Activated CD4-positive, CD25-positive, alpha-beta regulatory T cell treated with anti-CD3 and anti-CD28 coated beads, Interleukin-2, amount 50 U/mL, for 24 hours (primary cell): ENCODE results near the gene ECSIT.
A peak's percentile ranks its signal among the peaks of the same experiment; 100 is the strongest.
"Not testable (repeated sequence)": the region's sequence is repeated elsewhere in the genome, so short reads cannot be mapped to it uniquely, and the experiment has no call there.

Experiments
- ATAC-seq, 2 donors: fragments of 150-1000 bp; cut with Tn5 transposase; one replicate each; pipeline ENCODE4 v1.10.0; 2021; ENCODE audit warnings: mild to moderate bottlenecking in 1 of 2, moderate library complexity in 1 of 2

The ECSIT gene

DNA sequence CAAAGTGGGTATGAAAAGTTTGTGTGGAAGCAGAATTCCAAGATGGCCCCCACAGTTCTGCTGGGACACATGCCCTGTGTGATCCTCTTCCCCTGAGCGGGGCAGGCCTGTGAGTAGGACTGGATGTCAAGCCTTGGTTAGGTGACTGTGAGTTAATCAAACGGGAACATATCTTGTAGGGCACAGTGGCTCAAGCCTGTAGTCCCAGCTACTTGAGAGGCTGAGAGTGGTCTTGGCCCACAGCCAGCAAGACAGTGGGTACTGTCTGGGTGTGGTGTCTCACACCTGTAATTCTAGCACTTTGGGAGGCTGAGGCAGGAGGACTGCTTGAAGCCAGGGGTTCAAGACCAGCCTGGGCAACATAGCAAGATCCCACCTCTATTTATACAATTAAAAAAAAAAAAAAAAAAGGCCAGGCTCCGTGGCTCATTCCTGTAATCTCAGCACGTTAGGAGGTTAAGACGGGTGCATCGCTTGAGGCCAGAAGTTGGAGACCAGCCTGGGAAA, 29.7 kb downstream of the ECSIT start:
- ATAC-seq: no peak

DNA sequence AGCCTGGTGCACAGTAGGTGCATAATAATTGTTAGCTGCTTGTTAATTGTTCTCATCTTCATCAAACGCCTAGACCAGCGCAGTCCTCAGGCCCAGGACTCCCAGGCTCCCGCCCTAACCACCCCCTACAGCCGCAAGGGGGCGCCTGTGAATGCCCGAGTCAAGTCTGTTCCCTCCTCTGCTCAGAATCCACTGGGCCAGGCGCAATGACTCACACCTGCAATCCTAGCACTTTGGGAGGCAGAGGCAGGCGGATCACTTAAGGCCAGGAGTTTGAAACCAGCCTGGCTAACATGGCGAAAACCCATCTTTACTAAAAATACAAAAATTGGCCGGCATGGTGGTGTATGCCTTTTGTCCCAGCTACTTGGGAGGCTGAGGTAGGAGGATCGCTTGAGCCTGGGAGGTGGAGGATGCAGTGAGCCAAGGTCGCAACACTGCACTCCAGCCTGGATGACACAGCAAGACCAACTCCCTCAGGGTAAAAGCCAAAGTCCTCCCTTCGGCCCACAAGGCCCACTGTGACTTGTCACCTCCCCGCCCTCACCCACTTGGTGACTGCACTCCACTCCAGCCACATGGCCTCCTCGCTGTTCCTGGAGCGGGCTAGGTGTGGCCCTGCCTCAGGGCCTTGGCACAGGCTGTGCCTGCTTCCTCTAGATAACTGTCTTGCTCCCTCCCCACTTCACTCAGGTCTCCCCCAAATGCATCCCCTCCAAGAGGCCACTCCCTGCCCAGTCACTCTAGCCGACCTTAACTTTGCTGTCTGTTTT, 32.4 kb downstream of the ECSIT start:
- peak; percentile 58 to 70 for ATAC-seq

DNA sequence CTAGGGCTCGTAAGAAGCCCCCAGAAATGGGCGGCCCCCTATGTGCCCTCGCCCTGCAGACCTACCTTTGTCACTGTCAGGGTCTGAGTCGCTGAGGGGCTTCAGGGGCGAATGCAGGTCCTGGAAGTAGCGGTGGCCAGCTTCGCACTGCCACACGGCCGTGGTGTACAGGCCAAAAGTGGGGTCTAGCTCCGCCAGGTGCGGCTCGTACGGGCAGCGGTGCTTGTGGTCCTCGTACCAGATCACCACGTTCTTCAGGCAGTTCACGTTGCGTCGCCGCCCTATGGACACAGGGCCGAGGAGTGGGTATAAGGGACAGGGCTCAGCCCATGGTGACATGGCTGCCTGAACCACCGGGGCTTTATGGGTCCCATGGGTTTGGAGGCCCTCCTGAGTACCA, 33.0 kb downstream of the ECSIT start:
- ATAC-seq: no peak

DNA sequence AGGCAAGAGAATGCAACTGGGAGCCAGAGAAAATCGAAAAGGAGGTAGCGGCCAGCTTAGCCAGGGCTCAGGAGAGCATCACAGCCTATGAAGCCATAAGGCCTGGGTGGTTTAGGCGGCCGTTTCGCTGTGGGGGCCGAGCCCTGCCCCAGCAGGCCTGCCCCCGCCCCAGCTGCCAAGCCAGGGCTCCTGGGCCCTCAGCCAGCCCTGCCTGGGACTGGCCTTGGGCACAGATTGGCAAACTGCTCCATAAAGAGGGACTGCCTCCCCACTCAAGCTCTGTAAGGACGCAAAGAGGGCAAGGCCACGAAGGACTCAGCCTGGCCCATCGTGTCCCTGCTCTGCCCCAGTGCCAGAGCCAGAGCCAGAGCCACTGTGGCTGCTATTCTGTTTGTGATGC, 33.5 kb downstream of the ECSIT start:
- no peak for ATAC-seq

GRCh38 chr19:11494634-11495285, 34.2 kb downstream of the ECSIT start:
- no peak for ATAC-seq

DNA sequence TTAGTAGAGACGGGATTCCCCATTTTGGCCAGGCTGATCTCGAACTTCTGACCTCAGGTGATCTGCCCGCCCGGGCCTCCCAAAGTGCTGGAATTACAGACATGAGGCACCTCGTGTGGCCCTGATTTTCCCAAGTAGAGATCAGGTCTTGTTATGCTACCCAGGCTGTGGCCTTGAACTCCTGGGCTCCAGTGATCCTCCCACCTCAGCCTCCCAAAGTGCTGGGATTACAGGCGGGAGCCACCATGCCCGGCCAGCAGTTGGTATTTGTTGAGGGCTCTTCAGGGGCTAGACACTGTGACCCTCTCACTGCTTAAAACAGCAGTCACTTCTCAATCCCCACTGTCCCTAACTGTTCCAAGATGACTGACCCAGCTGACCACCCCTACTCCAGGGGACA, 39.6 kb downstream of the ECSIT start:
- no peak for ATAC-seq

- ATAC-seq: no peak
These were observed 42.1 kb downstream of the ECSIT start for GRCh38 chr19:11486661-11487503.

DNA sequence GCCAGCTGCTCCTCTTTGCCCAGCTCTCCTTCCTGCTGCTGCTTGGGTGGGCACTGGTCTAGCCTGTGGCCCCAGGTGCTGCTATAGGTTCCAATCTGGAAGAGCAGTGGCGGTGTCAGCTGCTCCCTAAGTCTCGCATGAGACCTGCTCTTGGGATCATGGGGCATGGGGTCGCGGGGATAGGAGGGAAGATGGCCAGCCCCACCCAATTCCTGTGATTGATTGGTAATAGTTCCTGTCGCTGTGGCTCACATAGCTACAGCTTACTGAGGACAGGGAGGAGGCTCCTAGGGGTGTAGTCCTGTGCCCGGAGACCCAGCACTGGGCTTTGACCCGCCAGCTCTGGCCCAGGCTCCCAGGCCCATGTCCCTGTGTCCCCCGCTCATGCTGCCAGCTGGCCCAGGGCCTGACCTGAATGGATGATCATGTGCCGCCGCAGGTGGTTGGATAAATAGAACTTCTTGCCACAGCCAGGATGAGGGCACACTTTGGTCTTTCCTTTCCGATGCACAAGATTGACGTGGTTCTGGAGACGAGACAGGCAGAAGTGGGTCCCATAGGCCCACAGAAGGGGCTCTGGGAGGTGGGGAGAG, 43.6 kb downstream of the ECSIT start:
- no peak for ATAC-seq

DNA sequence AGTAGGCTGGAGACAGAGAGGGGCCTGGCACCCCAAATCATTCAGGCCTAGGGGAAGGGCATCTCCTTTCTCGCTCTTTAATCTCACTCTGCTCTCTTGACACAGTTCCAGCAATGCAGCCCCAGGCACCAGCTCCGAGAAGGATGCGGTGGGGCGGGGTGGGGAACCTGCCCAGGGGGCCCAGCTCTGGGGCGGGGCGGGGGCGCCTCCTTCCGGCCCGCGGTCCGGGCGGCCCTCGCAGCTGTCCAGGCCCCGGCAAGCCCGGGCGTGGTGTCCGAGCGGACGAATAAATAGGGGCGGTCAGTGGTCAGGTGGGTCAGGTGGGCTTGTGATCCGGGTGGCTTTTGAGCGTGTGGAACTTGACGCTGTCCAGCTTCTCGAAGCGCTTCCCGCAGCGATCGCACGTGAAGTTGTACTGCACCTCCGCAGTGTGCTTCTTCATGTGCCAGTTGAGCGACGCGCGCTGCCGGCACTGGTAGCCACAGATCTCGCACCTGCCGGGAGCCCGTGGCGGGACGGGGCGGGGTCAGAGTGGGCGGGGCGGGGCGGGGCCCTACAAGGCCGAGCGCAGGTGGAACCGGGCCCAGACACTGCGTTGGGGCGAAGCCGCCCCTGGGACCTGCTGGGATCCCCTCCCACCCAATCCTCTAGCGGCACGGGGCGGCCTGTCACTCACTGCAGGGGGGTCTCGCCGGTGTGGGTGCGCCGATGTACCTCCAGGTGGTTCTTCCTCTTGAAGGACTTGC, 45.4 kb downstream of the ECSIT start:
- ATAC-seq: no peak

GRCh38 chr19:11482384-11483050, 46.4 kb downstream of the ECSIT start:
- ATAC-seq: peak; percentile 81 to 86

GRCh38 chr19:11481534-11482383, 47.2 kb downstream of the ECSIT start:
- ATAC-seq: peak; percentile 87

- ATAC-seq: no peak
These were observed 48.0 kb downstream of the ECSIT start, which contains the start of gene ELAVL3 for GRCh38 chr19:11480715-11481533. TSS of gene ELAVL3 (minus strand) at chr19:11481046. CDS start at chr19:11480608, 438 bp downstream.

DNA sequence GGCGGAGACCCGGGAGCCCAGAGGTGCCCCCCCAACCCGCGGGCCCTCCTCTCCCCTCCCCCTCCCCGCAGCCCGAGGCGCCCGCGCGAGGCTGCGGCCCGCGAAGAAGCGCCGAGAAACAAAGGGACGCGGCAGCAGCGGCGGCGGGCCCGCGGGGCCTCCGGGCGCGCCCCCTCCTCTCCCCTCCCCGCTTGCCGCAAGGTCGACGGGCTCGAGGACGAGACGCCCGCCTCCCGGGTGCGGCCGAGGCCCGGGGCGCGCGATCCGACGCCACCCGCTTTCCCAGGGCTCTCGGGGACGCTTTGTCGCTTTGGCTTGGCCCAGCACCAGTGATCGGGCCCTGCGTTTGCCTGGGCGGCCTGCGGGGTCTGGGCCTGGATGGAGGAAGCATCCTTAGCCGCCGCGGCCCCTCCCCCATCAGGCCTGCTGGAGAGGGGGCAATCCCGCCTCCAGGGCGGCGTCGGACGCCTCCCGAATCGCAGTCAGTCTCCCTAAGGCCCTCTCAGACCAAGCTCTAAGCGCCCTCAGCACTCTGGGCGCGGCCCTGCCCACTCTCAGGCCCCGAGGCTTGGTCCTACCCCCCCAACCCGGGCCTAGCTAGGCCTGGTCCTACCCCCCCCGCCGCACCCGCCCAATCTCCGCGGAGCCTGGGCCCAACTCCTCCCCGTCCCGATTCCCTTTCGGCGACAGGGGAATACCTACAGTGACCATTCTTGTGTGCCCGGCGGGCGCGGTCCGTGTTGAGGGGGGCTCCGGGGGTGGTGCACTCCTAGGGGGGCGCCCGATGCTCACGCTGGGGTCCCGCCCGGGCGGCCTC, 48.8 kb downstream of the ECSIT start:
- ATAC-seq: no peak

DNA sequence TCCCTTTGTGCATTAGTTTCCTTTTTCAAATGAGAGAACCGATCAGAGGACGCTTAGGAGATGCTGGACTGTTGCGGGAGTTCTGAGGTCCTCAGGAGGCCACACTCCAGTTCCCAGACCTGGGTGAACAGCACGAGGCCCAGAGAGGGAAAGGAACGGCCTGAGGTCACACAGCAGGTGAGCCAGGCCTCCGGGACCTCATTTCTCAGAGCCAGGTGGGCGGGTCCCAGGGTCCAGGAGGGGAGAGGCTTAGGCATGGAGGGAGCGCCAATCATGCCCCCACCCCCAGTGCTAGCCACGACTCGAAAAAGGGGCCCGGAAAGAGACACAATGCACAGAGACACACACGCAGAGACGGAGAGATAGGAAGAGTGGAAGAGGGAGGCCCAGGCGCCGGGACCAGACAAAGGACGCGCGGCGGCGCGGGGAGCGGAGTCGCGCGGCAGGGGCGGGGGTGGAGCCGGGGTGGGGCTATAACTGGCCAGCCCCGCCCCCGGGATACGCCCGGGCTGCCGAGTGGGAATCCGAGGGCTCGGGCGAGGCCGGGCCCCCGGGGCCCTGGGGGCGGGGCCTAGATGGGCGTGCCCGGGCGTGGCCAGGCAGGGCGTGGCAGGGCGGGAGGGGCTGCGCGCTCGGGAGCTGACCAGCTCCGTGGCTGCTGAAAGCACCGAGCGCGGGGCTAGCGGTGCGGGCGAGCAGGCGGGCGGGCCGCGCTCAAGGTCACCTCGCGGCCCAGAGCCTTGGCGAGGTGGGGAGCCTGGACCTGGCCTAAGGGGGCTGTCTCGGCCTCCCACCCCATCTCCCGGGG, 49.6 kb downstream of the ECSIT start:
- ATAC-seq: no peak

DNA sequence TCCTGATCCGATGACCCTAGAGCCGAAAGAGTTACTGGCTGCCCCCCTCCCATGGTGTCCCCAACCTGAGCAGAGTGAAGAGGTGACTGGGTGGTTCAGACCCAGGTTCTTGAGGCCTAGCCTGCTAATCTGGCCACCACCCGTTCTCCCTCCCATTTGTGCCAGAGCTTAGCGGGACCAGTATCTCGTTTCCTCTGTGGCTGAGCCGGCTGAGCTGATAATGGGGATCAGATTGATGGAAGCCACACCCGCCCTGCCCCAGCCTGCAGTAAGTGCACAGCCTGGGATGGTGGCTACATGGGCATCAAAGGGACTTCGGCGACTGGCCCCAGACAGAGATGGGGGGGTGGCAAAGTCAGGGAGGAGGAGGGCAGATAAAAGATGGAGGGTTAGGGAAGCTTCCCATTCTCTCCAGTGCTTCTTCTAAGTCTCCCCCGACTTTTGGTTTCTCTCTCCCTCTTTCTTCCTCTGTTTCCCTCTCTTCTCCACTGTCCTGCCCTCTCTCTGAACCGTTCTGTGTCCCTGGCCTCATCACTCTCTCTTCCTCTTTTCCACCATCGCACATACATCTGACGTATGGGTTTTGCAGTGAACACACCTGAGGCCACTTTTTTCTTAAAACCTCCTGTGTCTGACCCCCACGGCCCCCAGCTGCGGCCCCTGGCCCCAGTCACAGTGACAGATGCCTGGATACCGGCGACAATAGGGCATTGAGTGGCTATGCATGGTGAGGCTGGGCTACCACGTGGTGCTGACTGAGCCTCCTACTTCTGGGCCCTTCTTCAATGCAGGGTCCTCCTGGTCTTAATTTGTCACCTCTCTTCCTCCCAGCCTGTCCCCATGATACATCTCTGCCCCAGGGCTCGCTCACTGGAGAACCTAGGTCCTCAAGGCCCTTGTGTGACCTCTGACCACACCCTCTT, 50.5 kb downstream of the ECSIT start:
- no peak for ATAC-seq

DNA sequence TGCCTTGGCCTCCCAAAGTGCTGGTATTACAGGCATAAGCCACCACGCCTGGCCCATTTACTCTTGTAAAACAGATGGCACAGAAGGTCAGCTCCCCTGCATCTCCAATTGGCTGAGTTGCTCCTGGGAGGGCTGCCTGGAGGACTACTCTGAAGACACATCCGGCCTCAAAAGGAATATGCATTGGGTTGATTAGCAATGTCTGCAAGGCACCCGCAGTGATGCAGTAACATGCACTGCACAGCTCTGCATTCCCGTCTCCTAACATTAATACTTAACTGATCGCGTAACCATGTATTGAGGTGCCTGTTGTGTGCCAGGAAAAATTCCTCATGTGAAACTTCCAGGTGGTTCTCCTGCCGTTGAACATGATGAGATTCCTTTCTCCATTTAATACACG, 53.1 kb downstream of the ECSIT start:
- no peak for ATAC-seq

DNA sequence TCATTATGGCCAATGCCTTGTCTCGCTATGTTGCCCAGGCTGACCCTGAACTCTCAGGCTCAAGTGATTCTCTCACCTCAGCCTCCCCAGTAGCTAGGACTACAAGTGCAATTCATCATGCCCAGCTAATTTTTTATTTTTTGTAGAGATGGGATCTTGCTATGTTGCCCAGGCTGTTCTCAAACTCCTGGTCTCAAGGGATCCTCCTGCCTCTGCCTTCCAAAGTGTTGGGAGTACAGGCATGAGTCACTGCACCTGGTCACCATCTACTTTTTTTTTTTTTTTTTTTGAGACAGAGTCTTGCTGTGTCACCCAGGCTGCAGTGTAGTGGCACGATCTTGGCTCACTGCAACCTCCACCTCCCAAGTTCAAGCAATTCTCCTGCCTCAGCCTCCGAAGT, 53.6 kb downstream of the ECSIT start:
- ATAC-seq: not testable (repeated sequence)
